Fibroblast of the aortic adventitia (primary cell): ENCODE data around the gene MAPKAP1. TPM values are rescaled to one million over a fixed set of nuclear protein-coding genes. Genes with fewer than 3 reads are reported as not detected.

Experiments used
- DNase-seq: peaks from one replicate; pipeline ENCODE4 v3.0.0-alpha.2; 2010; ENCODE audit warnings: low read depth
- H3K4me3 ChIP-seq: 2 replicates; pipeline ENCODE4 v1.5.1; 2011; ENCODE audit warnings: low read depth, mild to moderate bottlenecking, control low read depth, low read length, moderate library complexity
- total RNA-seq: library from RNA; depleted of rRNA; stranded (reverse); fragments of >200 nt; gene quantifications from 2 replicates; pipeline ENCODE4 v1.2.3, GENCODE V29; 2012; ENCODE audit warnings: low replicate concordance
- TF ChIP-seq, protein P1 (sequence below): IDR thresholded peaks from 2 replicates; pipeline ENCODE4 v1.5.1; 2011; ENCODE audit warnings: mild to moderate bottlenecking, low read length, control low read depth, inconsistent platforms; ENCODE audit not compliant: insufficient read depth

MAPKAP1 gene
- total RNA-seq, 1 donor, result 90.6 TPM

DNA sequence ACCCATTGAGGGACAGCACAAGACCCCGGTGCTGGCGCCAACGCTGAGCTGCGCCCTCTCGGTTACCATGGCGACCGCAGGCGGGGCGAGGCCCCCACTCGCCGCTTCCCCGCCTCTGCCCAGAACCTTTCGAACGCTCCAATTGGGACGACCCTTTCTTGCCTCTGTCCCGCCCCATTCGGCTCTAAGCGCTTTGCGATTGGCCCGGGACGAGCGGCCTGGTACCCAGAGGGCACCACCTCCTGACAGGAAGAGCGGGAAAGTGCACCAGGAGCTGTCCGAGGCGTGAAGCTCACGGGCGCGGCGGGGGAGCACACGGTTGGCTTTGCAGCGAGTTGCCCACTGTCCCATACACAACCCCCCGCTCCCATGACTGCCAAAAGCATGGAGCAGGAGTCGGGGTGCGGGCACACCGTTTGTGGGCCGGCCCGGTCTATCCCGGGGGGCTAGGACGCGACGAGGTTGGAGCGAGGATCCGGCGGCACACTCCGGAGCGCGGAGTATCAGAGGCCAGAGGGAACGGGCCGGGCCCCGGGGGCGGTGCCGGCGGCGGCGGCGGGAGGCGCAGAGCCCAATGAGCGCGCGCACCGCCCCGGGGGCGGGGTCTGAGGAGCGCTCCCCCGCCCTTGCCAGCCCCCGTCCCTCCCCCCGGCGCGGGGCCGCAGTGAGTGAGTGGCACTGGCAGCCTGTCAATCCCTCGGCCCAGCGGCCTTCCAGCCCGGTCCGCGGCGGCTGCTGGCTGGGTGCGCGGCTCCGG is 39.2 kb upstream of the MAPKAP1 start:
- TF ChIP-seq, protein P1, sequence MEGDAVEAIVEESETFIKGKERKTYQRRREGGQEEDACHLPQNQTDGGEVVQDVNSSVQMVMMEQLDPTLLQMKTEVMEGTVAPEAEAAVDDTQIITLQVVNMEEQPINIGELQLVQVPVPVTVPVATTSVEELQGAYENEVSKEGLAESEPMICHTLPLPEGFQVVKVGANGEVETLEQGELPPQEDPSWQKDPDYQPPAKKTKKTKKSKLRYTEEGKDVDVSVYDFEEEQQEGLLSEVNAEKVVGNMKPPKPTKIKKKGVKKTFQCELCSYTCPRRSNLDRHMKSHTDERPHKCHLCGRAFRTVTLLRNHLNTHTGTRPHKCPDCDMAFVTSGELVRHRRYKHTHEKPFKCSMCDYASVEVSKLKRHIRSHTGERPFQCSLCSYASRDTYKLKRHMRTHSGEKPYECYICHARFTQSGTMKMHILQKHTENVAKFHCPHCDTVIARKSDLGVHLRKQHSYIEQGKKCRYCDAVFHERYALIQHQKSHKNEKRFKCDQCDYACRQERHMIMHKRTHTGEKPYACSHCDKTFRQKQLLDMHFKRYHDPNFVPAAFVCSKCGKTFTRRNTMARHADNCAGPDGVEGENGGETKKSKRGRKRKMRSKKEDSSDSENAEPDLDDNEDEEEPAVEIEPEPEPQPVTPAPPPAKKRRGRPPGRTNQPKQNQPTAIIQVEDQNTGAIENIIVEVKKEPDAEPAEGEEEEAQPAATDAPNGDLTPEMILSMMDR, result no peak
- DNase-seq, result peak; percentile 89
- peak overlapping the region; percentile 76 for H3K4me3 ChIP-seq

DNA sequence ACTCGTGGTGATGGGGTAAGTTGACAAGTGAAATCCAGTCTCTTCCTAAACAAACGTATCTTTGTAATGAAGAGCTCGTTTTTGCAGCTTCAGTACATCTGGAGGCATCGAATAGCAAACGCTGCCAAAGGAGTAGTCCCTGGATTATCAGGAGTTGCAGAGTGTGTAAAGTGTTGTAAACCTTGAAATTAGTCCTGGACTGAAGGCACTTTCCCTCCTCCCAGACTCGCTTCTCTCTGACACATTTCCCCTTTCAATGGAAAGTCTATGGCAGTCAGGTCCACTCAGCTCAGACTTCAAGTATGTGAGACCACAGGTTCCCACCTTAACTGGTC is 38.6 kb upstream of the MAPKAP1 start:
- DNase-seq, result no peak
- TF ChIP-seq, protein P1, result no peak
- peak overlapping the region; percentile 76 for H3K4me3 ChIP-seq

DNA sequence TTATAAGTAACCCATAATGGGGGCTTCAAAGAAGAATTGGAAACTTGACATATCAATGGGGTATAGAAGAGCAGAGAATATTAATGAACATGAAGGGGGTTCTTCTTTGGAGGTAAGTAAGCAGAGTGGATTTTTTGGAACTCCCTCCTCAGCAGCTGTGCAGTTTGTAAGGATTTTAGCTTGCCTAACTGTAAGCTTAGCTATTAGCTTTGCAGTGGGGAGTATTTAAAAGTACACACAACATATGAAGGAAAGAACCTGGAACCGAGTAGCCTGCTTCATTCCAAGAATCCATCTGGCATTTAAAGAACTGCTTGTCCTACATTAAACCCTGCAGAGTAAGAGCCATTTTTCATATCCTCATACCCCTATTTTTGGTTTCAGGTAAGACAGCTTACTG is 38.0 kb upstream of the MAPKAP1 start:
- TF ChIP-seq, protein P1, result no peak
- no peak overlapping the region for H3K4me3 ChIP-seq
- DNase-seq, result peak; percentile 34

DNA sequence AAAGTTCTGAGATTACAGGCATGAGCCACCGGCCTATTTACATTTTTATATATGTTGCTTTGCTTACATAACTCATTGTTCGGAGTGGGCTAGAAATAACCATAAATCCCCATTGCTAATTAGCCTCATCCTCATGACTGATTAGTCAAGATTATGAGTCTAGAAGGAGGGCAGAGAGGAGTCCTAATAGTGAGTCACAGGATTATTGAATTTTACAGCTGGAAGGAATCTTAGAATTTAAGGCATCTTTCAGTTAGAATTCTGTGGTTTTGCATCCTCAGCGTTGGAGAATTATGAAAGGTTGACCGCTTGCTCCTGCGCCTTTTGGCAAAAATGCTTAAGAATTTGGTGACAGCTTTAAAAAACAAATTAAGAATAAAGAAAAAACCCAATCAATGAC is 37.6 kb upstream of the MAPKAP1 start:
- DNase-seq, result peak; percentile 45
- H3K4me3 ChIP-seq, result no peak overlapping the region
- TF ChIP-seq, protein P1, result no peak

DNA sequence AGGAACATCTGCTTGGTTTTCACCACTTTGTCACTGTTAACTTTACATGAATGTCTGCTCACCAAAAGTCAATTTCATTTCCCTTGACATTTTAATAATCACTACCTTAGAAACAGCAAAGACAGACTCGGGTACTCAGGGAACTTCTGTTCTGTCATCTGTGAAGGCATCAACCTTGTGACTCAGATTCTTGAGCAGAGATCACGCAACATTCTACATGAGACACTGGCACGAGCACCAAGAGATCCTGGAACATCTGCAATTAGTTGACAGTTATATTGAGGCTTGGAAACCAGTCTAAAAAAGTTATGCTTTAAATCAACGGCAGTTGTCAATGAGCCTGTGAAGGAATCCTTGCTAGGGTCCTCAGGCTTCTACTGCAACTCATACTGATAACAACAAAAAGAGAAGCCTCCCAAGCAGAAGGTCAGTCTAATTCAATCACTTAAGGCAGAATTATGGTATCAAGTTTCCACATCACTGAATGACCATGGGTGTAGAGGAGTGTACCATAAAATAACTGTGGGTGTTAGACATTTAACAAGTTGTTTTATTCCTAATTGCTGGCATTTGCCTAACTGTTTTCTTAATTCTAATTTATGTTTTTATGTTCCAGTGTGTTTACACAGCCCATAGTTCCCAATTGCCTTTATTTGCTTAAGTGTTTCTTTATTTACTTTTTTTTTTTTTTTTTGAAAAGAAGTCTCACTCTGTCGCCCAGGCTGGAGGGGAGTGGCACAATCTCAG is 36.8 kb upstream of the MAPKAP1 start:
- TF ChIP-seq, protein P1, result no peak
- DNase-seq, result no peak
- no peak overlapping the region for H3K4me3 ChIP-seq

DNA sequence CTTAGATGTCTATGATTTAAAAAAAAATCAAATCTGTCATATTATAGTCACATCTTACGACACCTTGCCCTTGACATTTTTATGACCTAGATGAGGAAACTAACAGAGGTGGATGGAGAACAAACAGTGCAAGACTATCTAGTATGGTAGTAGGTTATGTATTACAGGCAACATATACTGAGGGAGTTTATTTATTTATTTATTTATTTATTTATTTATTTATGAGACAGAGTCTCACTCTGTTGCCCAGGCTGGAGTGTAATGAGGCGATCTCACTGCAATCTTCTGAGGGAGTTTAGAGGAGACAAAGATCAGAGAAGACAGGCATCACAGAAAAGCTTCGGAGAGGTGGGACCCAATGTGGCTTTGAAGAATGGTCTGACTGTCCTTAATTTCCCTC is 35.6 kb upstream of the MAPKAP1 start:
- H3K4me3 ChIP-seq, result no peak overlapping the region
- TF ChIP-seq, protein P1, result no peak
- DNase-seq, result no peak
